Inflammatory macrophage (primary cell): ENCODE data around the gene USP4.
"Not testable (repeated sequence)": the region's sequence is repeated elsewhere in the genome, so short reads cannot be mapped to it uniquely, and the experiment has no call there.

ENCODE experiments used
- DNase-seq, 2 donors: peaks; one replicate each; pipeline ENCODE4 v3.0.0-alpha.2; 2020 to 2022

The USP4 gene

DNA sequence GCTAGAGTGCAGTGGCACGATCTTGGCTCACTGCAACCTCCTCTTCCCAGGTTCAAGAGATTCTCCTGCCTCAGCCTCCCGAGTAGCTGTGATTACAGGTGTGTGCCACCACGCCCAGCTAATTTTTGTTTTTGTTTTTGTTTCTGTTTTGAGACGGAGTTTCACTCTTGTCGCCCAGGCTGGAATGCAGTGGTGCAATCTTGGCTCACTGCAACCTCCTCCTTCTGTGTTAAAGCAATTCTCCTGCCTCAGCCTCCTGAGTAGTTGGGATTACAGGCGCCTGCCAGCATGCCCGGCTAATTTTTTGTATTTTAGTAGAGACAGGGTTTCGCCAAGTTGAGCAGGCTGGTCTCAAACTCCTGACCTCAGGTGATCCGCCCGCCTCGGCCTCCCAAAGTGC lies 99.8 kb downstream of the USP4 start:
- not testable (repeated sequence) for DNase-seq

GRCh38 chr3:49238274-49239127 lies 101.4 kb downstream of the USP4 start:
- DNase-seq, result peak; percentile 96 to 99

DNA sequence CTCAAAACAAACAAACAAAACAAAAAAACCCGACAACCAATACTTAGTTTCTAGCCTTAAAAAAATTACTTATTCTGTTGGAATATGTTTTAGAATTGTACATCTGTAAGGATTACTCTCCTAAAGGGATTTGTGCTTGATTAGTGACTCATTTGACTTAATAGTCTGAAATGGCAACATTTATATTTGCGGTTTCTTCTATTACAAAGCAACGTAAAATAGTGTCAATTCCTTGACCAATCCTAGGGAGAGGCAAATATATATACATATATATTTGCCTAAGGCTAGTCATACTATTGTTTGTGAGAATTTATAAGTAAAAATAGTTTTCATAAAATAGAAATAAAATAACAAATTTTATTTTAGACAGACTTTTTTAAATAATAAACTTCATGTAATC lies 102.5 kb downstream of the USP4 start:
- DNase-seq, result no peak

DNA sequence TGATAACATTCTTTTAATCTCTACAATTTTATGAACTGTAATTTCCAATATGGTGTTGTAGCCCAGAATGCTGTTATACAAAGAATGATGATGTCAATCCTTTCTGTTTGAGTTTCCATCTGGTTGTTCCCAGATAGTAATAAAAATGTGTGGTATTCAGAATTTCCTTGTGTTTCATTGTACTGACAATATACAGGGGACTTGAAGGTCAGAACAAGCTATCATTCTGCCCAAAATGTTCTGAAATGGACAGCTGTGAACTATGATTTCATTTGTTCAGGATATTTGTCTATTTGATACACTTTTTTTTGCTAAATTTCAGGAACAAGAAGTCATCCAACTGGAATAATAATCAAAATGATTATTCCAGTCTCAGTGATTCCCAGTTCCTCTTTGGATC lies 103.6 kb downstream of the USP4 start:
- DNase-seq, result no peak

DNA sequence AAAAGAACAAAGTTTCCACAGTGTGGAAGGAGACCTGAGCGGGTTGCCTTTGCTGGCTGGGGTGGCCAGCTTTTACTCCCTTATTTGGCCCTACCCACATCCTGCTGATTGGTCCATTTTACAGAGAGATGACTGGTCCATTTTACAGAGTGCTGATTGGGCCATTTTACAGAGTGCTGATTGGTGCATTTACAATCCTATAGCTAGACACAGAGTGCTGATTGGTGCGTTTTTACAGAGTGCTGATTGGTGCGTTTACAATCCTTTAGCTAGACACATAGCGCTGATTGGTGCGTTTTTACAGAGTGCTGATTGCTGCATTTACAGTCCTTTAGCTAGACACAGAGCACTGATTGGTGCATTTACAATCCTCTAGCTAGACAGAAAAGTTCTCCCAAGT lies 111.0 kb downstream of the USP4 start:
- DNase-seq, result not testable (repeated sequence)
